ENCODE data around the gene CNPY1.

Gene CNPY1

DNA sequence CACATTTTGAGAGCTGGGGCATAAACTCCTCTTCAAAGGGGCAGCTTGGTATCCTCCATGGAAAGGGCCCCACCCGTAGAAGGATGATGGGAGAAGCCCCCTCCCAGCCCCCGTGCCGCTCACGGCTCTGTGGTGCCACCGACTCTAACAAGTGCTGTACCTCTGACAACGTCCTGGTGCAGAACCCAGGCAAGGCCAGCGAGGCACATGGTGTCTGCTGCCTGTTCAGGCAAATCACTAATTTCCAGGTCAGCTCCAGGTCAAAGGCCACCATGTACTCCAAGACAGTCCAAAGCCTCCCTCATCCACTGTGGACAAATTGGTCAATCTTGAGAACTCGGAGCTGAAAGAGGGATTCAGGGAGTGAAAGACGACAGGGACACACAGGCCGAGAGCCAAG is 11.4 kb upstream of the CNPY1 start:
- DNase-seq, result no peak

- DNase-seq, result no peak
Observed at GRCh38 chr7:155556763-155557162, 10.4 kb upstream of the CNPY1 start.

DNA sequence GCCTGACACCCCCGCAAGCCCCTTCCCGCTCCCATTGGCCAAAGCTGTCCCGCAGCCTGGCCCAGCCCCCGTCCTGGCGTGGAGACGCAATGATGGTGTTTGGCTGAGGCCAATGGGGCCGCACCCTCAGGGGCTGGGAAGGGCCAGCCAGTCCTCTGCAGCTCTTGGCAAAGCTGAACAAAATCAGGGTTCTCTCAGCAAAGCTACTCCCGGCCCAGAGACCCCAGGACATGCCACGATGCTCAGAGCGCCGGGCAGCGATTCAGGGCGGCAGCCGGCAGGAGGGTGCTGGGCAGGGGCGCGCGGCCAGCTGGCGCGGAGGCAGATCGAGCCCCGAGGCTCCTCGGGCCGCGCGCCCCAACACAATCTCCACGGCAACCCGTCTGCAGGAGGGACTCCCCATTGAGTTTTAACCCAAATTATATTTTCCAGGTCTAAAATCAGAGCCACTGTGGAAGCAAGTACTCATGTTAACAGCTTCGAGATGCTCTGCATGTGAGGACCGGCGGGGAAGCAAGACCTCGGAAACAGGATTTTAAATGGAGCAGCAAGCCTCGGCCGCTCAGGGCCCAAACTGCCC is 8.8 kb upstream of the CNPY1 start:
- DNase-seq, result no peak

DNA sequence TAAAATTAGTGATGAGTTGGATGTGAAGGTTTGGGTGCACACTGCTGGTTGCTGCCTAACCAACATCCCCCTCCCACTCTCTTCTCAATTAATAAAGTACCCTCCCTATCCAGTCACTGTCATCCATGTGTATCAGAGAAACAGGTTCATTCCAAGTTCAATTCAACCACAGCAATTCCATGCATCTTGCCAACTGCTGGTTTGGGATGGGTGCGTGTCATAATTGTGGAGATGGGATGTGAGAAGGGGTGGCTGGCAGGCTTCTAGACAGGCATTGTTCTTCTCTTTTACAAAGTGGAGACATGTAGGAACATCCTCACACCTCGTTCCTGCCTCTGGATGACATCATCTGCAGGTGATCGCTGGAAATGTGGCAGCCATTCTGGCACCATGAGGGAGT is 7.5 kb upstream of the CNPY1 start:
- no peak for DNase-seq

DNA sequence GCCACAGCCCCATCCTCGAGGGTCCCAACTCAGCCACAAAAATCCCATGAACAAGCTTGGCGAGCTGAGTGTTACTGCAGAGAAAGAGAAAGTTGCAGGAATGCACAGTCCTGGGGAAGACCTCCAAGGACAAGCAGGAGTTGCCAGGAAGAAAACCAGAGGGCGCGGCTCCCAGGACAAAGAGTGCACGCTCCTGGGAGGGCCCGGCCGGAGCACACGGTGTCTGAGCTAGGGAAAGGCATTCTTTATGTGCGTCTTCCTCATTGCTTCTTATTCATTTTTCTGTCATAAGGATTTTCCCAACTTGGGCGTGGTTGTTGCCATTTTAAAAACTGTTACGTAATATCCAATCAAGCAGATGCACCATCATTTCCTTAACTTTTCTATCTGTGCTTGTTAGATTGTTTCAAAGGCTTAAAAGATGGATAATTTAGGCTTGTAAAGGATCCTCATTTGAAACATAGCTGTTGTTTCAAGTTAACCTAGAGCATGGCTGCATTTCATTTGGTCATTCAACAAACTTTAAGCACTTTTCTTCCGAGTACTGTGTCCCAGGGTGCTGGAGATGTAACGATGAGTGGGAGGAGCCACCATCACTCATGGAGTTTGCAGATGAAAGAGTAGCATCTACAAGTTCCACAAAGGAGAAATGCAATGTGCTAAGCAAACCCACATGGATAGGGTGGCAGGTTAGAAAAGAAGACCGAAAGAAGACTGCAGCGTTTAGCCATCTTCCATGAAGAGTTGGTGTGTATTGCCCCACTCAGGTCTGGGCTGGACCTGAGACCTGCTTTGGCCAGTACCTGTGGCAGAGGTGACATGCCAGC is 5.6 kb upstream of the CNPY1 start:
- DNase-seq, result no peak

GRCh38 chr7:155550916-155551315 is 4.6 kb upstream of the CNPY1 start:
- DNase-seq, result no peak

GRCh38 chr7:155549226-155549625 is 2.9 kb upstream of the CNPY1 start:
- DNase-seq, result no peak

DNA sequence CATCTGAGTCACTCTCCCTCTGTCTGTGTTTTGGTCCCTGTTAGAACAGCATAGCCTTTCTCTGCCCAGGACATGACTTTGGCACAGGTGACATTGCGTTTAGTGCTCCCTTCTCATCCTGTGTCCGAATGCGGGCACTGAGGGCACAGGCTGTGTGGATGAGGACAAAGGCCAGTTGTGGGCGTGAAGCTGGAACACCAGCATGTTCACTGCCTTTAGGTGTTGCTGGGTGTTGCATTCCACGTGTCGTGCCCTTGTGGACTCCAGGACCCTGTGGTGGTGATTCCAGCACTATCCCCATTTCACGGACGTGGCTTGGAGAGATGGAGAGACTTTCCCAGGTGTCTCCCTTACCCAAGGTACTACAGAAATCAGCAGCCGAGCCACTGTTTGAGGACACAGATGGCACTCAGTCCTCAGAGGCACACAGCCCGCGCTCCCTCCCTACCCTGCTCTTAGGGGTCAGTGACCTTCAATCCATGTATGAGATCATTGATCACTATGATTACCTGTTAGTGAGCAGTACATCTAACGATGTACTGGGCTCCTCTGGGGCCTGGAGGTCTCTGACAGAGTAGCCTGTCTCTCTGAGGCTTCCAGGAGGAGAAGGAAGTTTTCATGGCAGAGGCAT is 917 bp upstream of the CNPY1 start:
- DNase-seq, result no peak

DNA sequence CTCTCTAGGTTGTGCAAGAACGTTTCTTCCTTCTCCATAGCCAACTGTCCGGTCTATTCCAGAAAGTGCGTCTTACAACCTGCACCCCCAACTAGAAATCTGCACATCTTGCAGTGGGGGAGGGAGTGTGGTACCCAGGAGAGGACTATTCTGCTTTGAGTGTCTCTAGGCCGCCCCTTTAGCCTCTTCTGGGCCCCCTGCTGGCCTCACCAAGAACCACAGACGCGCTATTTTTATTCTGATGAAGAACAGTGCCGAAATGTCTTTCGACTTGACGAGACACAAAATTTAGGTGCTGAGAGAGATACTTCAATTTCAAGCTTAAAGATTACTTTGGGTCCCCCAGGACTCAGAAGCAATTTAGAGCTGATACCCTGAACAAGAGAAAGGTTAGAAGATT is 1.0 kb downstream of the CNPY1 start:
- no peak for DNase-seq

DNA sequence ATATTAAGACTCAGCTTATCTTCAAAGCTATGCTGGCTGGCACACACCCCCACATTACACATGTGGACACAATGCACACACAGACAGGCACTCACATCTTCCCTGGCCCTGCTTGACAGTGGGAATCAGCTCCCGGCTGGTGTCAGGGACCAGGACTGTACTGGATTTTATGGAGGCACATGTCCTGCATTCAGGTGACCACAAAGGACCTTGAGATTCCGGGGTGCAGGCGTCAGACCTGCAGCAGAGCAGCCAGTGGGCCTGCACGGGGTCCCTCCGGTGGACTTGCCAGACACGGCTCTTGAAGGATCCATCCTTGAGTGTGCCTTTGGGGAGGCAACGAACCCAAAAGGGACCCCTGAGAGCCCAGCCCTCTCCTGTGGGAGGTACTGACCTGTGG is 1.9 kb downstream of the CNPY1 start:
- DNase-seq, result no peak

GRCh38 chr7:155543926-155544325 is 2.4 kb downstream of the CNPY1 start:
- no peak for DNase-seq

- DNase-seq, result no peak
Observed at GRCh38 chr7:155543011-155543876, 3.1 kb downstream of the CNPY1 start.

- no peak for DNase-seq
Observed at GRCh38 chr7:155541986-155542675, 4.2 kb downstream of the CNPY1 start.

- no peak for DNase-seq
Observed at GRCh38 chr7:155540553-155540952, 5.8 kb downstream of the CNPY1 start.

- no peak for DNase-seq
Observed at GRCh38 chr7:155538293-155538692, 8.1 kb downstream of the CNPY1 start.

DNA sequence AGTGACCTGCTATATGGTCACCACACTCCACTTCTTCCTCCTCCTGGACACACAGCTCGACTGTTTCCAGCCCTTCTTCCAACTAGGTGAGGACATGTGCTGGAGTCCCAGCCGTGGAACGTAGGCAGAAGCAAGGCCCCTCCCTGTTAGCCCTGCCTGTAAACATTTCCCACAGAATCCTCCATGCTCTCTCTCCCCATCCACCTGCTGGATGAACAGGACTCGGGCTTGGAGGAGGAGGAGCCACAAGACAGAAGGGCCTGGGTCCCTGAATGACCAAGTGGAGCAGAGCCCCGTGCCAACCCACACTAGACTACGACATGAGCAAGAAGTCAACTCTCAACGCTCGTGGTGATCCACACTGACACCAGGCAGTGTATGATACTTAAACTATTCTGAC is 9.9 kb downstream of the CNPY1 start:
- no peak for DNase-seq

DNA sequence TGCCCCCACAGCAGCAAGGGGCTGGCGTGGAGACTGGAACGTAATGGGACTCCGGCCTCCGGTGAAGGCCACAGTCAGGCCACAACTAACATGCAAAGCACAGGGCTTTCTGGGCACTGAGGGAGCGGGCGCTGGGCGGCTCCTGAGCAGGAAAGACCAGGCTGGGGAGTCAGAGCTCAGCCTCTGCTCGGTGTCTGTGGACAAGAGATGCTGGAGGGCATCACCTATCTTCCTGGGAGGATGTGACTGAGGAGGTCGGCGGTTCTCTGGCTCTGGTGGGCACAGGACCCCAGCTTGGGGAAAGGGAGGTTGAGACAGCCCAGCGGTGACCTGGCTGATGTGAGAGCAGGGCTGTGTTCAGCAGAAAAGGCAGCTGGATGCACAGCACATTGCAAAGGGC is 11.7 kb downstream of the CNPY1 start:
- DNase-seq, result no peak

- DNase-seq, result no peak
Observed at GRCh38 chr7:155533827-155534690, 12.3 kb downstream of the CNPY1 start.

- no peak for DNase-seq
Observed at GRCh38 chr7:155533120-155533826, 13.1 kb downstream of the CNPY1 start.

DNA sequence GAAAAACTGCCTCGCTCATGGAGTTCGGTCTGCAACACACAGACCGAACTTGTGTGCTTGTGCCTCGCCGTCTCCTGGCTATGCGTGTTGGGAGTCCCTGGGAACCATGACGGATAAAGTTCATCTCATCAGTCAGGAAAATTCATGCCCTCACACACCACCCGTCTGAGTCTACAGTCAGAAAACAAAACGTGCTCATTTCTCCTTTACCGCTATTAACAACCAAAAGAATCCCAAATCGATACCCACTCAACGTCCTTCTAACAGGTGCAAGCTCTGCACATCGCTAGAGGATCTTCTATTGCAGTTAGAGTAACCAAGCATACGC is 13.6 kb downstream of the CNPY1 start:
- DNase-seq, result no peak

DNA sequence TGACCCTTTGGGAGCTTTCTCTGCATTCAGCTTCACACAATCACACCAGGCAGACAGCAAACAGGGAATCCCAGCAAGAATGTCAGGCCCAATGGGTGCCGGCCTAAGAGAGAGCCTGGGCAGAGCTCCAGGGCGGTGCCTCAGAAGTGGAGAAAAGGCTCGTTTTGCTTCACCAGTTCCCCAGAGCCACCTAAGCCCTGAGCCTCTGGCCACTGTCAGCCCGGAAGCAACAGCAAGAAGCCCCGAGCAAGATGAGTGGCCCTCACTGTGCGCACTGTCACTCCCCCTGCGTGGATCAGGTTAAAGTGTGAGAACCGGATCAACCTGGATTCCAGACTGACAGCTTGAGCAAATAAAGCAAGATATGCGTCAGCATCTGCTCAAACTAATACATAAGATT is 14.7 kb downstream of the CNPY1 start:
- DNase-seq, result no peak
